ENCODE data around the gene REEP3.

REEP3 gene

GRCh38 chr10:63588436-63589167 is 67.4 kb downstream of the REEP3 start:
- Histone ChIP-seq H3K4me3 (ENCODE audit: low read depth, low read length) (no peak overlapping the region), H3K4me1 (peaks cover 15% of the 10 kb centered on the region), H3K36me3 (ENCODE audit: control insufficient read depth, insufficient read depth, low read length) (no peaks in the 10 kb centered on the region), H3K27me3 (ENCODE audit: control insufficient read depth, insufficient read depth, low read length) (no peaks in the 10 kb centered on the region), H3K27ac (no peak overlapping the region), H3K79me2 (peaks cover 22% of the 10 kb centered on the region), H3K9ac (no peak overlapping the region), H3K9me3 (ENCODE audit: control insufficient read depth, low read length) (no peaks in the 10 kb centered on the region), H2AFZ (no peak overlapping the region), H3K4me2 (ENCODE audit: low read length) (peak overlapping the region; percentile 13)
- TF ChIP-seq CTCF (IDR thresholded peaks at IDR 0.05), result no peak

GRCh38 chr10:63591600-63592379 is 70.6 kb downstream of the REEP3 start:
- H3K9me3 ChIP-seq (ENCODE audit: control insufficient read depth, low read length), result no peaks in the 10 kb centered on the region
- H3K79me2 ChIP-seq, result peaks cover 35% of the 10 kb centered on the region
- H3K4me1 ChIP-seq, result peaks cover 15% of the 10 kb centered on the region
- no peak overlapping the region for H3K9ac ChIP-seq
- peak overlapping the region; percentile 13 for H2AFZ ChIP-seq
- H3K27ac ChIP-seq, result no peak overlapping the region
- H3K36me3 ChIP-seq (ENCODE audit: control insufficient read depth, insufficient read depth, low read length), result no peaks in the 10 kb centered on the region
- no peaks in the 10 kb centered on the region for H3K27me3 ChIP-seq (ENCODE audit: control insufficient read depth, insufficient read depth, low read length)
- H3K4me2 ChIP-seq (ENCODE audit: low read length), result no peak overlapping the region
- TF ChIP-seq CTCF (IDR thresholded peaks at IDR 0.05), result no peak
- no peak overlapping the region for H3K4me3 ChIP-seq (ENCODE audit: low read depth, low read length)

GRCh38 chr10:63593576-63593975 is 72.4 kb downstream of the REEP3 start:
- Histone ChIP-seq H3K27ac (no peak overlapping the region), H3K9ac (no peak overlapping the region), H3K4me3 (ENCODE audit: low read depth, low read length) (no peak overlapping the region), H3K36me3 (ENCODE audit: control insufficient read depth, insufficient read depth, low read length) (no peaks in the 10 kb centered on the region), H3K9me3 (ENCODE audit: control insufficient read depth, low read length) (no peaks in the 10 kb centered on the region), H2AFZ (peak overlapping the region; percentile 19), H3K27me3 (ENCODE audit: control insufficient read depth, insufficient read depth, low read length) (no peaks in the 10 kb centered on the region), H3K4me1 (peaks cover 15% of the 10 kb centered on the region), H3K79me2 (peaks cover 35% of the 10 kb centered on the region), H3K4me2 (ENCODE audit: low read length) (no peak overlapping the region)
- TF ChIP-seq CTCF (IDR thresholded peaks at IDR 0.05), result no peak

- H3K36me3 ChIP-seq (ENCODE audit: control insufficient read depth, insufficient read depth, low read length), result no peaks in the 10 kb centered on the region
- H2AFZ ChIP-seq, result no peak overlapping the region
- no peaks in the 10 kb centered on the region for H3K9me3 ChIP-seq (ENCODE audit: control insufficient read depth, low read length)
- H3K9ac ChIP-seq, result no peak overlapping the region
- no peak overlapping the region for H3K4me3 ChIP-seq (ENCODE audit: low read depth, low read length)
- H3K79me2 ChIP-seq, result peaks cover 30% of the 10 kb centered on the region
- H3K27ac ChIP-seq, result no peak overlapping the region
- H3K4me1 ChIP-seq, result peaks cover 10% of the 10 kb centered on the region
- no peak overlapping the region for H3K4me2 ChIP-seq (ENCODE audit: low read length)
- no peaks in the 10 kb centered on the region for H3K27me3 ChIP-seq (ENCODE audit: control insufficient read depth, insufficient read depth, low read length)
- peak; percentile 13 for TF ChIP-seq CTCF (IDR thresholded peaks at IDR 0.05)
Measured at GRCh38 chr10:63595072-63595471, 73.9 kb downstream of the REEP3 start.

All from parathyroid adenoma (tissue), 2 donors.